NOMO-1 treated with DMSO at 0.1 percent for 48 hours (cell line): ENCODE results near the gene NEBL.
"Not testable (repeated sequence)": the region's sequence is repeated elsewhere in the genome, so short reads cannot be mapped to it uniquely, and the experiment has no call there.

Source experiments
- DNase-seq: peaks from one replicate; lab custom pipeline; 2025; ENCODE audit not compliant: unreplicated experiment; lab: John Stamatoyannopoulos, UW

The NEBL gene

GRCh38 chr10:20897146-20897825, at the start of gene NEBL:
Gene NEBL, minus strand, starts transcription at chr10:20897311. Its CDS starts 106 bp downstream, at chr10:20897205.
- DNase-seq, result no peak

GRCh38 chr10:20945546-20946332, 48.6 kb upstream of the NEBL start:
- no peak for DNase-seq

- DNase-seq, result no peak
Observed at GRCh38 chr10:20944789-20945502, 47.8 kb upstream of the NEBL start.

DNA sequence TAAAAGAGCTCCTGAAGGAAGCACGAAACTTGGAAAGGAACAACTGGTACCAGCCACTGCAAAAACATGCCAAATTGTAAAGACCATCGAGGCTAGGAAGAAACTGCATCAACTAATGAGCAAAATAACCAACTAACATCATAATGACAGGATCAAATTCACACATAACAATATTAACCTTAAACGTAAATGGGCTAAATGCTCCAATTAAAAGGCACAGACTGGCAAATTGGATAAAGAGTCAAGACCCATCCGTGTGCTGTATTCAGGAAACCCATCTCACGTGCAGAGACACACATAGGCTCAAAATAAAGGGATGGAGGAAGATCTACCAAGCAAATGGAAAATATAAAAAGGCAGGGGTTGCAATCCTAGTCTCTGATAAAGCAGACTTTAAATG, 42.3 kb upstream of the NEBL start:
- not testable (repeated sequence) for DNase-seq

DNA sequence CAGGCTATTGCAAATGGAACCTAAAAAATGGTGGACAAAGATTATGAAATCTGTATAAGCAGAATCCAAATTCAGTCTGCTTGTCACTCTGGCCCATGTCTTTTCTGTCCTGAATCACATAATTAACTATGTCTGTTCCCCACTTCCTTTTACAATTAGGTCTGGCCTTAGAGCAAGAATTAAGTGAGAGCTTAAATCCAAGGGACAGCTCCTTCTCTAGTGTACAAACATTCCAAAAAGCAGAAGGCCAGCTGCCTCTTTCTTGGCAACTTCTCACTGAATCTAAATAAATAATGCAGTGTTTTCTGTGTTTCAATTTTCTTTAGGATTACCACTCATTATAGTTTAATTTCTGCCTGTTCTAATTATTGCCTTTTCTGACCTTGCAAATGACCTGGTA, 39.3 kb upstream of the NEBL start:
- DNase-seq, result no peak

DNA sequence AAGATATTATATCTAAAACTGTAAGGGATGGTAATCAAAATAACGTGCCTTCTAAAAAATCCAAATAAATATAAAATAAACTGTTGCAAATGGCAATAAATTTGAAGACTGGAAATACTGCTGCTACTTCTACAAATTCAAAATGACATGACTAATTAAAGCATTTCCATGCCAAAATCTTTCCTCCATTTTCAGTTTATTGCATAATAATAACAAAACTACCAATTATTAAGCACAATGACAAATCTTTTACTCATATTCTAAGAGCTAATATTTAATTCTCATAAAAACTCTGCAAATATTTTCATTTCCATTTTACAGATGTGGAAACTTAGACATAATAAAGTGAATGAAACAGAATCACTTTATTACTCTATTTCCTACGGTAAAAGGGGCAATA, 38.8 kb upstream of the NEBL start:
- no peak for DNase-seq

DNA sequence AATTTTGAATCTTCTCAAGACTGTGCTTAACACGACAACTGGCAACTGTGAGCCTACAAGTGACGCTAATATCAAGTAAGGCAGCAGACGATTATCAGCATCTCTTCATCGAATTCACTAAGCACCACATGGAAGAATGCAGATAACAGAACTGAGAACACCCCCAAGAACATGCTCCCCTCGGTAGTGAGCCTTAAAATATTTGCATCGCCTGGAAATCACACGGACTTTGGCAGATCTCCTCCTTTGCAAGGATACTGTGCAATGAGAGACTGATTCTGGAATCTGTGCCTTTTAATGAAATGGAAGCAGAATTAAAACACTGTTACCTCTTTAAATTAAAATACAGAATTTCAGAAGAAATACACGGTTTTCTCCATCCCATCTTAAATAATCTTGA, 38.2 kb upstream of the NEBL start:
- DNase-seq, result no peak

GRCh38 chr10:20933705-20934104, 36.6 kb upstream of the NEBL start:
- DNase-seq, result no peak

- DNase-seq, result no peak
Observed at GRCh38 chr10:20932606-20933126, 35.6 kb upstream of the NEBL start.

GRCh38 chr10:20931156-20931795, 34.2 kb upstream of the NEBL start:
- no peak for DNase-seq

- no peak for DNase-seq
Observed at GRCh38 chr10:20927456-20927855, 30.3 kb upstream of the NEBL start.

GRCh38 chr10:20922451-20922850, 25.3 kb upstream of the NEBL start:
- DNase-seq, result no peak

GRCh38 chr10:20922033-20922432, 24.9 kb upstream of the NEBL start:
- DNase-seq, result no peak

GRCh38 chr10:20920061-20920460, 22.9 kb upstream of the NEBL start:
- no peak for DNase-seq

- DNase-seq, result no peak
Observed at GRCh38 chr10:20919481-20919880, 22.4 kb upstream of the NEBL start.

- no peak for DNase-seq
Observed at GRCh38 chr10:20916976-20917375, 19.9 kb upstream of the NEBL start.

DNA sequence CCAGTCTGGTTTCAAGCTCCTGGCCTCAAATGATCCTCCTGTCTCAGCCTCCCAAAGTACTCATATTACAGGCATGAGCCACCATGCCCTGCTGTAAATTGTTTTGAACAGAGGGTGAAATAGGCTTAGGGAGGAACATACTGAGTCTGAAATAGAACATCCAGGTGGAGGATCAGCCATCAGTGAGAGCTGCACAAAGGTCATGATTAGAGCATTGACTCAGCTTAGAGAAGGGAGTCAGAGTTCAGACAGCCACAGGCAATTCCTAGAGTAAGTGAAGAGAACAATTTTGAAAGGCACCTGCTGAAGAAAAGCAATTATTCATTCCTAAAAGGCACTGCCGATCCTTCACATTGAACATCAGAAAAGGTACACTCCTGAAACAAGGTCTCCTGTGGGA, 15.9 kb upstream of the NEBL start:
- DNase-seq, result no peak

- no peak for DNase-seq
Observed at GRCh38 chr10:20911626-20912025, 14.5 kb upstream of the NEBL start.

DNA sequence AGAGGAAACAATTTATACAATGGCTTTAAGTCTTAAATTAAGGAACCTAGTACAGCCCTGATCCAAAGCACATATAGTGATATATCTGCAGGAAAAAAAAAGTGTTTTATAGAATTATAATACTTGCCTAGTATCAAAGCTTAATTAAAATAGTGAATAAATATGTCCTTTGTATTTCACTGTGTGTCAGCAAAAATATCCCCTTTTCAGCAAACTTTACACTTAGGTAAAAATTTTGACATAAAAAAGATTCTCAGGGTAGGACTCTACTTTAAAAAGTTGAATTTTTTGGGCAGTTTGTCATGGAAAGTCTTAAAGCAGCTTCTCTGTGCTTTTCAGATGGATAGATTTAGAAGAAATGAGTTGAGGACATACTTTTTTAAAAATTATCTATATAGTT, 12.7 kb upstream of the NEBL start:
- DNase-seq, result no peak

- no peak for DNase-seq
Observed at GRCh38 chr10:20908391-20908790, 11.3 kb upstream of the NEBL start.
